PC-3 (cell line): Measurements from ENCODE around the gene SCYL1. TPM values are rescaled to one million over a fixed set of nuclear protein-coding genes. Genes with fewer than 3 reads are reported as not detected.

Experiments
- ATAC-seq: fragments of 200-7000 bp; cut with Tn5 transposase; 2 replicates; pipeline ENCODE4 v1.9.1; 2020; ENCODE audit warnings: mild to moderate bottlenecking, moderate library complexity
- BruUV-seq: library from RNA; stranded (reverse); fragments of 400-500 nt; replicated peaks from 2 replicates; lab custom pipeline; 2021; lab: Mats Ljungman, UMichigan
- CTCF ChIA-PET: fragments of 300-600 bp; sonication (Branson Sonifier 250); formaldehyde crosslinking; loops from one replicate; lab custom pipeline; 2022; ENCODE audit warnings: antibody characterized with exemption; lab: Charles Lee
- POLR2A ChIA-PET: fragments of 300-600 bp; sonication (Branson Sonifier 250); formaldehyde crosslinking; loops from one replicate; lab custom pipeline; 2022; ENCODE audit warnings: antibody characterized with exemption; ENCODE audit not compliant: unreplicated experiment; lab: Charles Lee
- DNase-seq: peaks from one replicate; pipeline ENCODE4 v3.0.0-alpha.2; 2015
- H2AFZ ChIP-seq: fragments of 300-600 bp; sonication (generic); 2 replicates; pipeline ENCODE4 v1.6.0; 2016; ENCODE audit warnings: antibody characterized with exemption, low read length
- H3F3A ChIP-seq: fragments of 300-600 bp; sonication (generic); one replicate; pipeline ENCODE4 v1.6.0; 2017; ENCODE audit warnings: antibody characterized with exemption, low read length, control low read depth, mild to moderate bottlenecking; ENCODE audit not compliant: unreplicated experiment
- H3K27ac ChIP-seq: fragments of 300-600 bp; sonication (generic); 2 replicates; pipeline ENCODE4 v1.5.1; 2016; ENCODE audit warnings: mild to moderate bottlenecking, low read length
- H3K27me3 ChIP-seq: fragments of 300-600 bp; sonication (generic); 2 replicates; pipeline ENCODE4 v1.6.1; 2016; ENCODE audit warnings: low read length, mixed read lengths
- H3K36me3 ChIP-seq: fragments of 300-600 bp; sonication (generic); 2 replicates; pipeline ENCODE4 v1.6.1; 2016; ENCODE audit warnings: low read depth, mixed run types, low read length, mixed read lengths
- H3K4me1 ChIP-seq: fragments of 300-600 bp; sonication (generic); 2 replicates; pipeline ENCODE4 v1.5.1; 2016; ENCODE audit warnings: low read length; ENCODE audit not compliant: insufficient read depth
- H3K4me2 ChIP-seq: fragments of 300-600 bp; sonication (generic); 2 replicates; pipeline ENCODE4 v1.6.0; 2016; ENCODE audit warnings: low read length
- H3K4me3 ChIP-seq: fragments of 300-600 bp; sonication (generic); 2 replicates; pipeline ENCODE4 v1.5.1; 2016; ENCODE audit warnings: mild to moderate bottlenecking, low read length, mixed read lengths
- H3K79me2 ChIP-seq: fragments of 300-600 bp; sonication (generic); 2 replicates; pipeline ENCODE4 v1.6.1; 2017; ENCODE audit warnings: low read length, mixed read lengths
- H3K9ac ChIP-seq: fragments of 300-600 bp; sonication (generic); 2 replicates; pipeline ENCODE4 v1.6.0; 2016; ENCODE audit warnings: mild to moderate bottlenecking, low read length
- H3K9me2 ChIP-seq: fragments of 300-600 bp; sonication (generic); replicated peaks from 2 replicates; pipeline ENCODE4 v1.6.1; 2016; ENCODE audit warnings: mixed run types, low read length, mixed read lengths
- H3K9me3 ChIP-seq: fragments of 300-600 bp; sonication (generic); 2 replicates; pipeline ENCODE4 v1.6.1; 2016; ENCODE audit warnings: low read length, mixed read lengths
- H4K20me1 ChIP-seq: fragments of 300-600 bp; sonication (generic); 2 replicates; pipeline ENCODE4 v1.6.1; 2016; ENCODE audit warnings: low read length, mixed read lengths
- EZH2 ChIP-seq: fragments of 300-600 bp; sonication (generic); IDR thresholded peaks from one replicate; pipeline ENCODE4 v1.6.1; 2017; ENCODE audit warnings: antibody characterized with exemption, mild to moderate bottlenecking, low read length; ENCODE audit not compliant: unreplicated experiment
- EZH2phosphoT487 ChIP-seq: fragments of 300-600 bp; sonication (generic); IDR thresholded peaks from 2 replicates; pipeline ENCODE4 v1.6.1; 2018; ENCODE audit warnings: mild to moderate bottlenecking, antibody characterized with exemption, low read length, borderline replicate concordance
- intact Hi-C: fragments of 100-400 bp; cut with micrococcal nuclease; formaldehyde crosslinking; loops from 2 replicates; pipeline ENCODE4 v1.9.0; 2023
- total RNA-seq: library from RNA; depleted of rRNA; stranded (reverse); fragments of >200 nt; gene quantifications from 2 replicates; pipeline ENCODE4 v1.2.3, GENCODE V29; 2014
- TF ChIP-seq, protein P1 (sequence below): fragments of 300-600 bp; sonication (generic); conservative IDR thresholded peaks from 2 replicates; pipeline ENCODE4 v1.5.1; 2017; ENCODE audit warnings: antibody characterized with exemption, low read depth, mild to moderate bottlenecking, low read length

SCYL1 gene
- total RNA-seq, 1 experiment from 2014 or later = 201 TPM

- CTCF ChIA-PET = no interaction called here
- peaks cover 8% of the 10 kb centered on the region for H3K36me3 ChIP-seq
Observed at GRCh38 chr11:65584723-65585171, 59.9 kb downstream of the SCYL1 start.

DNA sequence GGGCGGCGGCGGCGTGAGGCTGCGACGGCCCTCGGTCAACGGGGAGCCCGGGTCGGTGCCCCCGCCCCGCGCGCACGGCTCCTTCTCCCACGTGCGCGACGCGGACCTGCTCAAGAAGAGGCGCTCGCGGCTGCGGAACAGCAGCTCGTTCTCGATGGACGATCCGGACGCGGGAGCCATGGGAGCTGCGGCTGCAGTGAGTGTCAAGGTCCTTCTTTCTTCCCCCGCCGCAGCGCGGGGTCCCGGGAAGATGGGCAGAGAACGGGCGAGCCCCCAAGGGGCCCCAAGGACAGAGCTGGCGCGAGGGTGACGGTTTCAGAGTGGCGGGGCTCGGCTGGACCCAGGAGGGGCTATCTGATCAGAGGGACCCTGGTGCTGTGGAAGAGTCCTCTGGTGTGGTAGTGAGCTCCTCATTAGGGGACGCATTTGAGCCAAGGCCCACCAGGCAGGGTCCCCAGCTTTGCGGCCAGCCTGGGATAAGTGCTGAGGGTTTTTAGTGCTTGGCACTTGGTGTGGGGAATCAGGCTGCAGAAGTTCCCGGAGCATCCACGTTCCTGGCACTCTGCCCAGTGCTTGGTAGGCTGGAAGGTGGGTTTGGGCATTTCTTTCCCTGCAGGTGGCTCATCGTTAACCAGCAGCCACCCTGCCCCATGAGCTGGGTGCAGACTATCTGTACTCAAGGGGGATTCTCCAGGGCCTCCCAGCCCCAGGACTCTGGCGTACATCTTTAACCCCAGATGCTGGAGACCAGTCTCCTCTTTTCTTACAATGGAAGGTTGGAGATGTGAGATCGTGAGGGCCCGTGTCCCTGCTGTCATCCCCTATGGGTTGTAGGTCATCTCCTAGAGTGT lies 60.7 kb downstream of the SCYL1 start:
- H3K27ac ChIP-seq = no peak overlapping the region

More at GRCh38 chr11:65584723-65585171, 59.9 kb downstream of the SCYL1 start:
- Histone ChIP-seq H3K27me3 (no peaks in the 10 kb centered on the region), H3K4me1 (no peaks in the 10 kb centered on the region), H3K9ac (no peak overlapping the region), H3F3A (no peaks in the 10 kb centered on the region), H4K20me1 (no peaks in the 10 kb centered on the region), H3K9me3 (no peaks in the 10 kb centered on the region), H3K79me2 (no peaks in the 10 kb centered on the region), H3K27ac (no peak overlapping the region), H3K4me3 (no peak overlapping the region), H2AFZ (no peak overlapping the region), H3K4me2 (no peak overlapping the region), H3K9me2 (no peaks in the 10 kb centered on the region)
- BruUV-seq = no TSS peak
- intact Hi-C loops = no loop called here
- TF ChIP-seq, protein P1, sequence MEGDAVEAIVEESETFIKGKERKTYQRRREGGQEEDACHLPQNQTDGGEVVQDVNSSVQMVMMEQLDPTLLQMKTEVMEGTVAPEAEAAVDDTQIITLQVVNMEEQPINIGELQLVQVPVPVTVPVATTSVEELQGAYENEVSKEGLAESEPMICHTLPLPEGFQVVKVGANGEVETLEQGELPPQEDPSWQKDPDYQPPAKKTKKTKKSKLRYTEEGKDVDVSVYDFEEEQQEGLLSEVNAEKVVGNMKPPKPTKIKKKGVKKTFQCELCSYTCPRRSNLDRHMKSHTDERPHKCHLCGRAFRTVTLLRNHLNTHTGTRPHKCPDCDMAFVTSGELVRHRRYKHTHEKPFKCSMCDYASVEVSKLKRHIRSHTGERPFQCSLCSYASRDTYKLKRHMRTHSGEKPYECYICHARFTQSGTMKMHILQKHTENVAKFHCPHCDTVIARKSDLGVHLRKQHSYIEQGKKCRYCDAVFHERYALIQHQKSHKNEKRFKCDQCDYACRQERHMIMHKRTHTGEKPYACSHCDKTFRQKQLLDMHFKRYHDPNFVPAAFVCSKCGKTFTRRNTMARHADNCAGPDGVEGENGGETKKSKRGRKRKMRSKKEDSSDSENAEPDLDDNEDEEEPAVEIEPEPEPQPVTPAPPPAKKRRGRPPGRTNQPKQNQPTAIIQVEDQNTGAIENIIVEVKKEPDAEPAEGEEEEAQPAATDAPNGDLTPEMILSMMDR = no peak
- TF ChIP-seq EZH2 = no peak
- no peak for TF ChIP-seq EZH2phosphoT487
- no peak for ATAC-seq
- POLR2A ChIA-PET = no interaction called here
- DNase-seq = no peak

More for the DNA sequence above, 60.7 kb downstream of the SCYL1 start:
- DNase-seq = no peak
- no peak overlapping the region for H3K4me3 ChIP-seq
- no peaks in the 10 kb centered on the region for H3K27me3 ChIP-seq
- no peaks in the 10 kb centered on the region for H3F3A ChIP-seq
- H3K9me2 ChIP-seq = no peaks in the 10 kb centered on the region
- no peak overlapping the region for H2AFZ ChIP-seq
- intact Hi-C loops = no loop called here
- H3K36me3 ChIP-seq = peaks cover 8% of the 10 kb centered on the region
- no peak overlapping the region for H3K9ac ChIP-seq
- ChIA-PET CTCF (no interaction called here), POLR2A (no interaction called here)
- H3K9me3 ChIP-seq = no peaks in the 10 kb centered on the region
- TF ChIP-seq EZH2phosphoT487 = no peak
- TF ChIP-seq, protein P1 = no peak
- TF ChIP-seq EZH2 = no peak
- no TSS peak for BruUV-seq
- no peaks in the 10 kb centered on the region for H3K4me1 ChIP-seq
- H4K20me1 ChIP-seq = no peaks in the 10 kb centered on the region
- ATAC-seq = no peak
- no peaks in the 10 kb centered on the region for H3K79me2 ChIP-seq
- H3K4me2 ChIP-seq = no peak overlapping the region
